ENCODE measurements around the gene PNPLA7. TPM values are rescaled to one million over a fixed set of nuclear protein-coding genes. Genes with fewer than 3 reads are reported as not detected.

Gene PNPLA7
- total RNA-seq, 2 donors from 2014 or later = 6.8 to 8.2 TPM

GRCh38 chr9:137462986-137463930 lies 86.9 kb downstream of the PNPLA7 start:
- DNase-seq (no peak), ATAC-seq (replicated peaks in 1 of 2) (no peak)
- H3K9me3 Mint-ChIP-seq = no peaks in the 10 kb centered on the region
- peak overlapping the region; percentile 39 to 48 for H3K4me3 Mint-ChIP-seq
- H3K27ac Mint-ChIP-seq = no peak overlapping the region
- H3K27me3 Mint-ChIP-seq (ENCODE audit: low read depth) = no peaks in the 10 kb centered on the region
- H3K36me3 Mint-ChIP-seq (ENCODE audit: insufficient read depth in 2 of 2) = no peaks in the 10 kb centered on the region
- H3K4me1 Mint-ChIP-seq (ENCODE audit: low read depth) = peaks cover 11% of the 10 kb centered on the region

- ATAC-seq (replicated peaks in 1 of 2) (no peak), DNase-seq (no peak)
- Mint-ChIP-seq H3K27me3 (ENCODE audit: low read depth) (no peaks in the 10 kb centered on the region), H3K27ac (no peak overlapping the region), H3K36me3 (ENCODE audit: insufficient read depth in 2 of 2) (no peaks in the 10 kb centered on the region), H3K4me3 (peak overlapping the region; percentile 39 to 76), H3K9me3 (no peaks in the 10 kb centered on the region), H3K4me1 (ENCODE audit: low read depth) (peaks cover 14% of the 10 kb centered on the region)
Measured at GRCh38 chr9:137462396-137462985, 87.7 kb downstream of the PNPLA7 start.

GRCh38 chr9:137461663-137462395 lies 88.4 kb downstream of the PNPLA7 start:
- Mint-ChIP-seq H3K9me3 (no peaks in the 10 kb centered on the region), H3K36me3 (ENCODE audit: insufficient read depth in 2 of 2) (no peaks in the 10 kb centered on the region), H3K27me3 (ENCODE audit: low read depth) (no peaks in the 10 kb centered on the region), H3K4me3 (peak overlapping the region; percentile 70 to 76), H3K27ac (no peak overlapping the region), H3K4me1 (ENCODE audit: low read depth) (peaks cover 21% of the 10 kb centered on the region)
- ATAC-seq (replicated peaks in 1 of 2) (peak; percentile 79 to 80), DNase-seq (peak; percentile 88 to 91)

- no peaks in the 10 kb centered on the region for H3K27me3 Mint-ChIP-seq (ENCODE audit: low read depth)
- DNase-seq (no peak), ATAC-seq (replicated peaks in 1 of 2) (no peak)
- H3K9me3 Mint-ChIP-seq = no peaks in the 10 kb centered on the region
- peak overlapping the region; percentile 47 to 65 for H3K4me3 Mint-ChIP-seq
- H3K4me1 Mint-ChIP-seq (ENCODE audit: low read depth) = peaks cover 22% of the 10 kb centered on the region
- no peaks in the 10 kb centered on the region for H3K36me3 Mint-ChIP-seq (ENCODE audit: insufficient read depth in 2 of 2)
- no peak overlapping the region for H3K27ac Mint-ChIP-seq
Measured at GRCh38 chr9:137461316-137461662, 88.9 kb downstream of the PNPLA7 start.

GRCh38 chr9:137460363-137461315 lies 89.6 kb downstream of the PNPLA7 start:
- no peaks in the 10 kb centered on the region for H3K36me3 Mint-ChIP-seq (ENCODE audit: insufficient read depth in 2 of 2)
- no peak for DNase-seq
- H3K27ac Mint-ChIP-seq = no peak overlapping the region
- ATAC-seq (replicated peaks in 1 of 2) = no peak
- H3K9me3 Mint-ChIP-seq = no peaks in the 10 kb centered on the region
- H3K27me3 Mint-ChIP-seq (ENCODE audit: low read depth) = no peaks in the 10 kb centered on the region
- H3K4me1 Mint-ChIP-seq (ENCODE audit: low read depth) = peaks cover 28% of the 10 kb centered on the region
- H3K4me3 Mint-ChIP-seq = peak overlapping the region; percentile 47 to 70

GRCh38 chr9:137459601-137460362 lies 90.4 kb downstream of the PNPLA7 start:
- Mint-ChIP-seq H3K27ac (no peak overlapping the region), H3K9me3 (no peaks in the 10 kb centered on the region), H3K4me3 (peak overlapping the region; percentile 69 to 70), H3K27me3 (ENCODE audit: low read depth) (no peaks in the 10 kb centered on the region), H3K4me1 (ENCODE audit: low read depth) (peaks cover 29% of the 10 kb centered on the region), H3K36me3 (ENCODE audit: insufficient read depth in 2 of 2) (no peaks in the 10 kb centered on the region)
- ATAC-seq (replicated peaks in 1 of 2) (no peak), DNase-seq (no peak)

- Mint-ChIP-seq H3K4me3 (peak within 1 kb of the TSS; percentile 69 to 70), H3K27me3 (ENCODE audit: low read depth) (no peaks in the 10 kb centered on the region), H3K36me3 (ENCODE audit: insufficient read depth in 2 of 2) (no peaks in the 10 kb centered on the region), H3K27ac (no peak within 1 kb of the TSS), H3K4me1 (ENCODE audit: low read depth) (peaks cover 35% of the 10 kb centered on the region), H3K9me3 (no peaks in the 10 kb centered on the region)
- DNase-seq (peak; percentile 96 to 99), ATAC-seq (replicated peaks in 1 of 2) (peak; percentile 80 to 81)
Measured at GRCh38 chr9:137459152-137459600, 91.0 kb downstream of the PNPLA7 start, which contains the start of gene NSMF. NSMF (minus strand) TSS chr9:137459334; CDS start chr9:137459102, 232 bp downstream.

- Mint-ChIP-seq H3K4me1 (ENCODE audit: low read depth) (peaks cover 35% of the 10 kb centered on the region), H3K27me3 (ENCODE audit: low read depth) (no peaks in the 10 kb centered on the region), H3K27ac (no peak overlapping the region), H3K9me3 (no peaks in the 10 kb centered on the region), H3K4me3 (peak overlapping the region in 1 of 2 donors; percentile 54), H3K36me3 (ENCODE audit: insufficient read depth in 2 of 2) (no peaks in the 10 kb centered on the region)
- DNase-seq = peak in 1 of 2 donors; percentile 41
- ATAC-seq (replicated peaks in 1 of 2) = peak; percentile 26 to 28
Measured at GRCh38 chr9:137458194-137459151, 91.7 kb downstream of the PNPLA7 start.

GRCh38 chr9:137457406-137458193 lies 92.6 kb downstream of the PNPLA7 start:
- H3K4me3 Mint-ChIP-seq = peak overlapping the region; percentile 46 to 50
- no peaks in the 10 kb centered on the region for H3K9me3 Mint-ChIP-seq
- ATAC-seq (replicated peaks in 1 of 2) (no peak), DNase-seq (no peak)
- no peak overlapping the region for H3K27ac Mint-ChIP-seq
- H3K36me3 Mint-ChIP-seq (ENCODE audit: insufficient read depth in 2 of 2) = no peaks in the 10 kb centered on the region
- peaks cover 35% of the 10 kb centered on the region for H3K4me1 Mint-ChIP-seq (ENCODE audit: low read depth)
- no peaks in the 10 kb centered on the region for H3K27me3 Mint-ChIP-seq (ENCODE audit: low read depth)

- Mint-ChIP-seq H3K4me1 (ENCODE audit: low read depth) (peaks cover 41% of the 10 kb centered on the region), H3K36me3 (ENCODE audit: insufficient read depth in 2 of 2) (peaks cover 0 to 2% of the 10 kb centered on the region in 2 donors)
- DNase-seq = no peak
Measured at GRCh38 chr9:137456864-137457405, 93.3 kb downstream of the PNPLA7 start.

More at GRCh38 chr9:137456864-137457405, 93.3 kb downstream of the PNPLA7 start:
- no peaks in the 10 kb centered on the region for H3K9me3 Mint-ChIP-seq
- no peak overlapping the region for H3K27ac Mint-ChIP-seq
- H3K27me3 Mint-ChIP-seq (ENCODE audit: low read depth) = no peaks in the 10 kb centered on the region
- no peak for ATAC-seq (replicated peaks in 1 of 2)
- peak overlapping the region in 1 of 2 donors; percentile 18 for H3K4me3 Mint-ChIP-seq
